B cell (primary cell): ENCODE measurements around the gene TMEM145.

ENCODE experiments used
- CTCF ChIP-seq: fragments of 200-600 bp; IDR thresholded peaks from one replicate; pipeline ENCODE4 v1.8.0; 2022; ENCODE audit warnings: antibody characterized with exemption, mild to moderate bottlenecking
- EZH2 ChIP-seq: IDR thresholded peaks from 2 replicates; pipeline ENCODE4 v1.6.1; 2012; ENCODE audit warnings: borderline replicate concordance, low read depth, mild to moderate bottlenecking, moderate library complexity, low read length; ENCODE audit not compliant: insufficient read depth, poor library complexity, severe bottlenecking

- TF ChIP-seq EZH2 (no peak), CTCF (no peak)
Measured at GRCh38 chr19:42360787-42361544, 47.9 kb downstream of the TMEM145 start.
